Uterus (tissue), 4 donors: ENCODE measurements around the gene ARHGAP10. TPM values are rescaled to one million over a fixed set of nuclear protein-coding genes. Genes with fewer than 3 reads are reported as not detected.
"Not testable (repeated sequence)": the region's sequence is repeated elsewhere in the genome, so short reads cannot be mapped to it uniquely, and the experiment has no call there.

Experiments used
- DNase-seq, 2 donors: peaks; one replicate each; pipeline ENCODE4 v3.0.0-alpha.2; 2019 to 2020
- H3K27ac ChIP-seq, 2 donors: fragments of 200-600 bp; sonication (generic); 1 replicate in 1 of 2; 2 replicates in 1 of 2; pipeline ENCODE4 v1.5.1; 2016 to 2018
- H3K27me3 ChIP-seq, 2 donors: fragments of 200-600 bp; sonication (generic); one replicate each; pipeline ENCODE4 v1.5.1; 2018 to 2019; ENCODE audit warnings: control low read depth in 1 of 2
- H3K36me3 ChIP-seq, 2 donors: fragments of 200-600 bp; sonication (generic); one replicate each; pipeline ENCODE4 v1.5.1; 2019; ENCODE audit warnings: control low read depth in 1 of 2
- H3K4me1 ChIP-seq, 2 donors: fragments of 200-600 bp; sonication (generic); one replicate each; pipeline ENCODE4 v1.5.1; 2018 to 2019; ENCODE audit warnings: control low read depth in 1 of 2
- H3K4me3 ChIP-seq, 2 donors: fragments of 200-600 bp; sonication (generic); 1 replicate in 1 of 2; 2 replicates in 1 of 2; pipeline ENCODE4 v1.5.1; 2018 to 2019; ENCODE audit warnings: mild to moderate bottlenecking in 1 of 2
- H3K9me3 ChIP-seq, 2 donors: fragments of 200-600 bp; sonication (generic); one replicate each; pipeline ENCODE4 v1.5.1; 2019; ENCODE audit warnings: control low read depth in 1 of 2
- CTCF ChIP-seq, 4 experiments: fragments of 200-600 bp in 2 of 4; fragments of 450-650 bp in 2 of 4; sonication (generic) in 2 of 4; IDR thresholded peaks; one replicate each; pipeline ENCODE4 v1.5.1; 2016 to 2019; ENCODE audit warnings: antibody characterized with exemption in 4 of 4, mild to moderate bottlenecking in 2 of 4, moderate library complexity in 1 of 4
- POLR2A ChIP-seq, 2 donors: fragments of 450-650 bp; IDR thresholded peaks; one replicate each; pipeline ENCODE4 v1.6.1; 2016; ENCODE audit warnings: antibody characterized with exemption in 2 of 2, mild to moderate bottlenecking in 1 of 2, moderate library complexity in 1 of 2
- intact Hi-C: fragments of 100-400 bp; cut with DNase I; formaldehyde crosslinking; loops from one replicate; pipeline ENCODE4 v1.15.1; 2023; ENCODE audit warnings: low total_unique reads
- total RNA-seq, 4 donors: library from RNA; depleted of rRNA in 3 of 4; stranded (reverse); fragments of >200 nt in 3 of 4; gene quantifications; one replicate each; pipeline versions ENCODE4 v1.1.0 to v1.2.4, GENCODE V29; 2014 to 2023
- donor health status: DM: yes; HTN: yes; CAD: no.

ARHGAP10 gene
- total RNA-seq, 4 donors from 2014 or later: 25.1 to 94.4 (median 54.4) TPM

GRCh38 chr4:147909225-147909624, 177.3 kb downstream of the ARHGAP10 start:
- intact Hi-C loops: no loop called here
- Histone ChIP-seq H3K36me3 (no peaks in the 10 kb centered on the region), H3K4me3 (no peak overlapping the region), H3K27ac (no peak overlapping the region), H3K4me1 (no peaks in the 10 kb centered on the region), H3K27me3 (no peaks in the 10 kb centered on the region), H3K9me3 (no peaks in the 10 kb centered on the region)
- DNase-seq: no peak
- TF ChIP-seq CTCF (IDR thresholded peaks at IDR 0.05): no peak
- no peak for TF ChIP-seq POLR2A (IDR thresholded peaks at IDR 0.05)

DNA sequence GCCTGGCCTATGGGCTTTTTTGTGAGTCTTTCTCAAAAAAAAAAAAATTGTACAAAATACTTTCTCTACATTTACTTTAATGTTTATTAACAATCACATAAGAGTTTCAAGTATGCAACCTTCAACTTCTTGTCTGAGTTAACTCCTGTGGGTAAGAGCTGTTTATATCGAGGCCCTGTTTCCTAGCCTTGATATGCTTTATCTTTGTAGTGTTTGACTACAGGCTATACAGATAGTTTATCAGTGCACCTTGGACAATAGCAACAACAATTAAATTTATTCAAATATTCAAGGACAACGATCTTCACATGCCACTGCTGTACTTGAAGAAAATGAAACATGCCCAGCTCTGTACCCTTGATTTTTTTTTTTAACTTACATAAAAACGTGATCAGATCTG, 178.4 kb downstream of the ARHGAP10 start:
- no peaks in the 10 kb centered on the region for H3K36me3 ChIP-seq
- no peaks in the 10 kb centered on the region for H3K9me3 ChIP-seq
- TF ChIP-seq POLR2A (IDR thresholded peaks at IDR 0.05) (no peak), CTCF (IDR thresholded peaks at IDR 0.05) (no peak)
- no peaks in the 10 kb centered on the region for H3K4me1 ChIP-seq
- intact Hi-C loops: no loop called here
- DNase-seq: no peak
- no peak overlapping the region for H3K4me3 ChIP-seq
- no peaks in the 10 kb centered on the region for H3K27me3 ChIP-seq
- H3K27ac ChIP-seq: no peak overlapping the region

GRCh38 chr4:147912106-147912505, 180.2 kb downstream of the ARHGAP10 start:
- DNase-seq, H3K36me3 ChIP-seq, H3K4me1 ChIP-seq, H3K27me3 ChIP-seq, intact Hi-C loops, H3K27ac ChIP-seq, H3K9me3 ChIP-seq, H3K4me3 ChIP-seq: not testable (repeated sequence)

GRCh38 chr4:147913137-147913536, 181.2 kb downstream of the ARHGAP10 start:
- DNase-seq: no peak
- no peak for TF ChIP-seq POLR2A (IDR thresholded peaks at IDR 0.05)
- no peak for TF ChIP-seq CTCF (IDR thresholded peaks at IDR 0.05)
- no peaks in the 10 kb centered on the region for H3K27me3 ChIP-seq
- no peaks in the 10 kb centered on the region for H3K9me3 ChIP-seq
- intact Hi-C loops: no loop called here
- H3K27ac ChIP-seq: no peak overlapping the region
- no peak overlapping the region for H3K4me3 ChIP-seq
- H3K4me1 ChIP-seq: no peaks in the 10 kb centered on the region
- no peaks in the 10 kb centered on the region for H3K36me3 ChIP-seq

DNA sequence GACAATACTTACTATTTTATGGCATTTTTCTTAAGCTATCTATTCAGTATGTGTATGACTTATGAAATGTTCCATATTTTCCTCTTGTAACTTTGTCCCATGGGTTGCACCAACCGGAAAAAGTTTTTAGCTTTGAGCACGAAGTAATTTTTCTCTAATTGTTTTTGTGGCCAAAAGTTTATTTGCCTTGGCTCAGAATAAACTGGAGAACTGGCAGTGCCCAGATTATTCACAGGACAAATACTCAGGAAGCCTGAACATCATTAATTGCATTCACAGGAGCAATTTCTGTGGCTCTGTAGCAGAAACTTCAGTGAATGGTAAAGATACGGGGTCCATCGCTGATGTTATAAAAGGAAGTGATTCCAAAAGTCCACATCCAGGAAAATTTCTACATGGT, 184.5 kb downstream of the ARHGAP10 start:
- Histone ChIP-seq H3K27ac (no peak overlapping the region), H3K36me3 (no peaks in the 10 kb centered on the region)

More for the DNA sequence above, 184.5 kb downstream of the ARHGAP10 start:
- no peak for DNase-seq
- TF ChIP-seq CTCF (IDR thresholded peaks at IDR 0.05) (no peak), POLR2A (IDR thresholded peaks at IDR 0.05) (no peak)
- Histone ChIP-seq H3K9me3 (no peaks in the 10 kb centered on the region), H3K4me3 (no peak overlapping the region), H3K27me3 (no peaks in the 10 kb centered on the region), H3K4me1 (no peaks in the 10 kb centered on the region)
- intact Hi-C loops: no loop called here
